ENCODE results near the gene MTX1.
"Not testable (repeated sequence)": the region's sequence is repeated elsewhere in the genome, so short reads cannot be mapped to it uniquely, and the experiment has no call there.

Gene MTX1

DNA sequence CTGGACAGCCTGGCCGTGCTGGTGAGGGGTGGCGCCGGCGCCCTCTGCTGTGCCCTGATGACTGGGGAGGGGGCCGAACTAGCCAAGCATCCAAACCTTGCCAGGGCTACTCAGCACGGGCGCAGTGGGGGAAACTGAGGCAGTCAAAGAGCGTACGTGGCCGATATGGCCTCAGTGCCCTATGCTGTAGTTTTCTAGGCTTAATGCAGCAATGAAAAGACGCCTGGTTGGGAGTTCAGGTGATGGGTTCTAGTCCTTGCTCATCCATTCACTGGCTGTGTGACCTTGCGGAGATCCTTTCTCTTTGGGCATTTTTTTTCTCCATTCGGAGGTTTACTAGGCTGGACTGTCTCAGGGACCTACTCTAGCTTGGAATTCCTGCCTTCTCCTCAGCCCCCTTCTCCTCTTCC, 822 bp downstream of the MTX1 start:
- no peak for DNase-seq

DNA sequence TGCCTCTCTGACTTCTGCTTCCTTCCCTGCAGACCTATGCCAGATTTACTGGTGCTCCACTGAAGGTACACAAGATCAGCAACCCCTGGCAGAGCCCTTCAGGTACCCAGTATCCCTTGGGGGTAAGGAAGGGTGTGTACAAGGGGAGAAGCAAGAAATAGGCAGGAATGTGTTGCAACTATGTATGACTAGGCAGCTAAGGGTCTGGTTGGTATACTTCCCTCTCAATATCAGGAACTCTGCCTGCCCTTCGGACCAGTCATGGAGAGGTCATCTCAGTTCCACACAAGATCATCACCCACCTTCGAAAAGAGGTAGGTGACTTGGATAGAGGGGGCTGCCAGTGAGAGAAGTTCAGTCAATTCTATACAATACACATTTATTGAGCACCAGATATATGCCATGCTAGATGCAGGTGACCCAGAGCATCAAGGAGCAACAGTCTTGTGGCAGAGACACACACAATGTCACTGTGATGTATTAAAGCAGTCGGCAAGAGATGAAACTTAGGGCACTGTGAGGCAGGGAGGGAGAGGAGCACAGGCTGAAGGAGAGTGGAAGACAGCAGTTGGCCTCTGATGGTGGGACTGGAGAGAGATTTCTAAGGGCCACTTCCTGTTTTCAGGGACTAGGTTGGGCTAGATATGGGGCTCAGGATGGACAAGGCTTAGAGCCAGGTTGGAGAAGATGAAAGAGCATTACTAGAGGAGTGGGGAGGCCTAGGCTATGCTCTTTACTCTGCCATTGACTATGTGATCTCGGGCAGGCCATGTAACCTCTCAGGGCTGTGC, 2.0 kb downstream of the MTX1 start:
- DNase-seq = no peak

DNA sequence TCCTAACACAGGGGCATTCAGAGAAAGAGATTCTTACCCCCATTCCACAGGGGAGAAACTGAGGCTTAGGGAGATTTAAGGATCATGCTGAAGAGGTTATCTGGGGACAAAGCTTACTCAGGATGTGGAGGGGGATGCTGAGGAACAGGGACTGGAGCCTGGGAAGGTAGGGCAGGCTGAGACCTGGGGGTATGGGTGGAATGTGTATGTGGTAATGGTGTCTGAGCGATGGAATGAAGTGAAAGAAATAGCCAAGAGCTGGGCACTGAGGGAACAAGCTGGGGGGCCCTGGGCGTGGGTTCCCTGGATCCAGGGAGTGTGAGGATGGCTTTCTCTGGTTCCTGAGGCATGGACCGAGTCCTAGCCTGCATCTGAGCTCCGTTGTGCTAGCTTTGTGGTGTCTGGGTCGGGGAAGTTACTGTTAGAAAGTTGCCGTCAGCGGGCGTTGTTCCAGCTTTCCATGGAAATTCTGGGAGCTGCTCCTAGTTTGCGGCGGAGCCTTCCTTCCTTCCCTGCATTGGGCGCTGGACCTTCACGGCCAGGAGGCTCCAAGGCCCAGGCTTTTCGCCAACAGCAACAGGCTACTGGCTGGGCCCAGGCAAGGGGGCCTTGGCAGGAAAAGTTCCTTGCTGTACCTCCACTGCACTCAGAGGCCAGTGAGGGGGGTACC, 3.0 kb downstream of the MTX1 start:
- DNase-seq = not testable (repeated sequence)

DNA sequence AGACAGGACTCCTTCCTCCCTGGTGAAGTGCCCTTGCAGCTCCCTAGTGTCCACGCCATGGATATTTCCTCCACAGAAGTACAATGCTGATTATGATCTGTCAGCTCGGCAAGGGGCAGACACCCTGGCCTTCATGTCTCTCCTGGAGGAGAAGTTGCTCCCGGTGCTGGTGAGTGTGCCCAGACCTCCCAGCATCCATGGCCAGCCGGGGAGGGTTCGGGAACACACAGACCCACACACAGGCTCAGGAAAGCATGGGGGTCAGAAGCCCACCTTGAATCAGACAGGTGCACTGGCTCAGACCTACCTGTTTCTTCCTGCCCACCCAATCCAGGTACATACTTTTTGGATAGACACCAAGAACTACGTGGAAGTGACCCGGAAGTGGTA, 3.6 kb downstream of the MTX1 start:
- not testable (repeated sequence) for DNase-seq

DNA sequence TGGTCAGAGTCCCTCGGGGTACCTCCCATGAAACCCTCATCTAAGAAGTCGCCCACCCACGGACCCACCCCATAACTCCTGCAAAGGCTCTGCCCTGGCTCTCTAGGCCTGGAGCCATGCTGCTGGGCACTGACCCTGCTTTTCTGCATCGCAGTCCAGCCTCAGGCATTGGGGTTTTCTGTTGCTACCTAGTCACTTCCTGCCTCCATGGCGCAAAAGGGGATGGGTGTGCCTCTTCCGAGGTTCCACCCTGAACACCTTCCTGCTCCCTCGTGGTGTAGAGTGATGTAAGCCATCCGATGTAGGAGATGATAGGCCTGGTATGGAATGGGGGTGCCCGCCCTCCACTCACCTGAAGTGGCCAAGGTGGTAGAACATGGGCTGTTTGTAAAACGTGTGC, 6.2 kb downstream of the MTX1 start:
- not testable (repeated sequence) for DNase-seq

DNA sequence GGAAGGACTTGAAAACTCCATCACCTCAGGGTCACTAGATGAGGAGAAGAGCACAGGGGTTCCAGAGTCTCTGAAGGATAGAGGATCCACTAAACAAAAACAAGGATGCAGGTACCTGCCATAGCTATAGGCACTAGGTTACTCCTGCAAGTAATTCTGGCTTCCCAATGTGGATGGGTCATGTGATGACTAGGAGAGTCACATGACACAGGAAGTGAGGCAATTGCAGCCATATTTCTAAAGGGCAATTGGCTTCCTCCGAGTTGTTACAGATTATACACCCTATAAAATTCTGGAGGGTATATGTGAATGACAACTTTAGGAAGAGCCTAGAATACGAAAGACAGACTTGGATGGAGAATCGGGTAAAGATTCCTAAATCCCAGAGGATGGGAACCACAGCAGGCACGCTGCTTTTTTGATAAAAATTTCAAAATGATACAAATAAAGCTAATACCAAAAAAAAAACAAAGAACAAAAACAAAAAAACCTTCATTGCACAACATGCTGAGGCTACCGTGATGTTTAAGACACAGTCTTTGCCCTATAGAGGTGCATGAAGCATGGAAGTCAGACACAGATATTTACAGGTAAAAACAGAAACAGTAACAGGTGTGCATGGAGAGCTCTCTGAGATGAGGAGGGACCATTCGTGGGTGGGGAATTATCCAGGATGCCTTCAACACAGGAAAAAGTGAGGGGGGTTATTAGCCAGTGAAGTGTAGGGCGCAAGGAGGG, 10.5 kb downstream of the MTX1 start:
- DNase-seq = peak; percentile 11 to 62

DNA sequence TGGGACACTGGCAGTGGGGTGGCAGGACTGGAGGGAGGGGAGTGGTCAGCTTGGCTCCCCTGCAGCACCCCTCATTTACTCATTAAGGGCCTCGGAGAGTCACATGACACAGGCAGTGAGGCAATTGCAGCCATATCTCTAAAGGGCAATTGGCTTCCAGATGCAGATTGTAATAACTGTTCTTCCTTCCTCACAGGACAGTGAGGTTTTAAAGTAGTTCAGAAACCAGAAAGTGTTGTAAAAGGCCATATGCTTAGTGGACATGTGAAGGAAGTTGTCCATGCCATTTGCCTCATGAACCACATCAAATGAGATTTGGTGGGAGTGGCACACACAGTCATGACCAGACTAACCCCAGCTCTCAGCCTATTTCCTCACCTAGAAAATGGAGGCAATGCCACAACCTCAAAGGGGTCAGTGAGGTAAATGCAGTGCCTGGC, 11.1 kb downstream of the MTX1 start:
- peak in 1 of 2 experiments; percentile 27 for DNase-seq

DNA sequence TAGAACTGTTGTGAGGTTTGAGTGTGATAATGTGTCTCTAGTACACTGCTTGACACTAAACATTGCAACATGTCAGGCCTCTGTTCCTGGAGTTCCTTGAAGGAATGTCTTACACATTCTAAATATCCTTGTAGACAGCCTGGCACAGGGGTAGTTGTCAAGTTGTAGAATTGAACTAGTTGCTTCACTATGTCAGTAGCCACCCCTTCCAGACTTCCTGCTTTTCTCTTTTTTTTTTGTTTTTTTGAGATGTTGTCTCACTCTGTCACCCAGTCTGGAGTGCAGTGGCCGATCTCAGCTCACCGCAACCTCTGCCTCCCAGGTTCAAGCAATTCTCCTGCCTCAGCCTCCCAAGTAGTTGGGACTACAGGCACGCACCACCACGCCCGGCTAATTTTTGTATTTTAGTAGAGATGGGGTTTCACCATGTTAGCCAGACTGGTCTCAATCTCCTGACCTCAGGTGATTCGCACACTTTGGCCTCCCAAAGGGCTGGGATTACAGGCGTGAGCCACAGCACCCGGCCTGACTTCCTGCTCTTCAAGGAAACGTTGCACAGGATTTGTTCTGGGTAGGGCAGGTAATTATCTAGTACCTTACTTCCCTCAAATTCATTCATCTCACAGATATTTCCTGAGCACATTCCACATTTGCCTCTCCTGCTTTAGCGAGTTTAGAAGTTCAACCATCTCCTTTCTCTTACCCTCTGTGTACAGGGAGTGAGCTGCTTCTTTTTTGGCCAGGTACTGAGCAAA, 11.9 kb downstream of the MTX1 start:
- not testable (repeated sequence) for DNase-seq

DNA sequence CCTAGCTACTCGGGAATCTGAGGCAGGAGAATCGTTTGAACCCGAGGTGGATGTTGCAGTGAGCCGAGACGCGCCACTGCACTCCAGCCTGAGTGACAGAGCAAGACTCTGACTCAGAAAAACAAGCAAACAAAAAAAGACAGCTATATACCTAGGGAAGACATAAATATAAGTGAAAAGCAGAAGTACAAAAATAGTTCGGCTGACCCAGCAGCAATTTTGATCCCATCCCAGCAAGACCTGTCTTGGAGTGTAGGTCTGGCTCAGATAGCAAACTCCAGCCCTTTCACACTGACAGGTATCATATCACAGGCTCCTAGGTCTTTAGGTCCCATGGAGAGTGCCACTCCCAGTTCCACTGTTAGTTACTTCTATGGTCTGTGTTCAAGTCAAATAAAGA, 14.6 kb downstream of the MTX1 start:
- no peak for DNase-seq

DNA sequence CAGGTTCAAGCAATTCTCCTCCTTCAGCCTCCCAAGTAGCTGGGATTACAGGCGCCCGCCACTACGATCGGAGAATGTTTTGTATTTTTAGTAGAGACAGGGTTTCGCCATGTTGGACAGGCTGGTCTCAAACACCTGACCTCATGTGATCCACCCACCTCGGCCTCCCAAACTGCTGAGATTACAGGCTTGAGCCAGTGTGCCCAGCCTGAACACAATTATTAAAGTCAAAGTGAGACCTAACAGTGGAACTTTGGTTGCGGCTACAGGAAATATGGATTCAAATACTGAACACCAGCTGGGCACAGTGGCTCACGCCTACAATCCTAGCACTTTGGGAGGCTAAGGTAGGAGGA, 16.9 kb downstream of the MTX1 start:
- DNase-seq = not testable (repeated sequence)

DNA sequence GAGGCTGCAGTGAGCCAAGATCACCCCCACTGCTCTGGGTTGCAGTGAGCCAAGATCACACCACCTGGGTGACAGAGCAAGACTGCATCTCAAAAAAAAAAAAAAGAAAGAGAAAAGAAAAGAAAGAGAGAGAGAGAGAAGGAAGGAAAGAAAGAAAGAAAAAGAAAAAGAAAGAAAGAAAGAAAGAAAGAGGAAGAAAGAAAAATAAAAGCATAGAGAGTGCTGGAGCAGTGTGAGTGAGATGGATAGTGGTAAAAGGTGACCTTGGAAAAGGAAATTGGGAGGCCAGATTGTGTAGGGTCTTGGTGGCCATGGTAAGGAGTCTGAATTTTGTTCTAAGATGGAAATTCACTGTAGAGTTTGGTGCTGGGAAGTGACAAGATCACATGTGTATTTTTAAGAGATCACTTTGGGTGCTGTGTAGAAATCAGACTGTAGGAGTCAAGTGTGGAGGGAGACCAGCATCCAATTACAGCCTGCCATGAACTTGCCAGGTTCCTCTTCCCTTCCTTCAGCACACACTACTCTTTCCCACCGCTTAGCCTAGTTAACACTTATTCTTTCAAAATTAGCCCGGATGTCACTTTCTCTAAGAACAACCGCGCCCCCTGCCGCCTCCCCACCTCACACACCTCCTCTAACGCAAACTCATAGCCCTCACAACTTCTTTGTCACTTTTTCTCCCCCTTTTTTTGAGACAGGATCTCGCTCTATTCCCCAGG, 17.9 kb downstream of the MTX1 start:
- DNase-seq = peak; percentile 67 to 81

DNA sequence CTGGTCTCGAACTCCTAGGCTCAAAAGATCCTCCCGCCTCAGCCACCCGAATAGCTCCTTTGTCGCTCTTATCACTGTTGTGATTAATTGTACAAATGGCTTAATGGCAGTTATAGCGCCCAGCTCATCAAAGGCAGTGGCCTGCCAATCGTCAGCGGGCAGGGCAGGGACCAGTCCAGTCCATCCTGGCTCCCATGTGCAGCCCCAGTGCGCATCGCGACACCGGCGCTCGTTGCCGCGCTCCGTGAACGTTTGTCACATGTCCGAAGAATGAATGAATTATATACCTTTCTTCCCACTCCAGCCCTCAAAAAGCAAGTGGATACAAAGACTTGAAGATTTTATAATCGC, 18.4 kb downstream of the MTX1 start:
- peak; percentile 35 to 69 for DNase-seq

DNA sequence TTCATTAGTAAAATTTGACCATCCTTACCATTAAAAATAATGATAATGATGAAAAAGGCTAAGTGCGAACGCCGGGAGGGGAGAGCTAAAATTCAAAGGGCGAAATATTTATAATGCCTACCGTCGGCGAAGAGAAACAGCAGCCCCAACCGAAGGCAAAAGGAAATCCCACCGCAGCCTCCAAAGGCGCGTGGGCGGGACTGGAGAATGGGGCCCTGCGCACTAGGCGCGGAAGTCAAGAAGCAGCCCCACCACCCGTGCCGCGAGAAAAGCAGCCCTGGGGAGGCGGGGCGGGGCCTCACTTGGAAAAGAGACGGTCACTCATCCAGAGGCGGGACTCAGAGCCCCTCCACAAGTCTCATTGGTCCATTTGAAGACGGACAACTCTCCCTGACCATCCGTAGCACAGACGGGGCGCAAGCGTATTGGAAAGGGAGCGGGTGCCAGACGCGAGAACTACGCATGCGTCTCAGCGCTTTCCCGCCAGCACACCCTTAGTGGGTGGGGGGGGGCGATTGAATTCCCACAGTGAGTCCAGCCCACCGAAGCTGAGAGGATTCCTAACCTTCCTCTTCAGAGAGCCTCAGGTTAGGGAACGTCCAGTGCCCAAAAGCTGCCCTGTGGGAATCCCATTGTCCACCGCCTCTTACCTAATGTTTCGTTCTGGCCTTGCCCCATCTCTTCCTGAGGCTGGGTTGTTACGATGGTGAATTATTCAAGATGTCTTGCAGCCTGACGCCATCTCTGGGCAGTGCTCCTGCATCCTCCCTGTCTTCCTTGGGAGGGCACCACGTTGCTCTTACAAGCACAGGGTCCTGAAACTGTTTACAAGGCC, 19.0 kb downstream of the MTX1 start:
- peak; percentile 99 for DNase-seq

DNA sequence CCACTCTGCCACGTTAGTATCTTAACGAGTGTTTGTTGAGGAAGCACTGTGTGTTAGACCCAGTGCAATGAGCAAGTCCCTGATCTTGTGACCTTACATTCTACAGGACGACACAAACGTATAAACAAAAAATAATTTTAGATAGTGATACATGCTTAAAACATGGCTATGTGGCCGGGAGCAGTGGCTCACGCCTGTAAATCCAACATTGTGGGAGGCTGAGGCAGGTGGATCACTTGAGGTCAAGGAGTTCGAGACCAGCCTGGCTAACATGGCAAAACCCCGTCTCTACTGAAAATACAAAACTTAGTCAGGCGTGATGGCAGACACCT, 19.6 kb downstream of the MTX1 start:
- DNase-seq = no peak

DNA sequence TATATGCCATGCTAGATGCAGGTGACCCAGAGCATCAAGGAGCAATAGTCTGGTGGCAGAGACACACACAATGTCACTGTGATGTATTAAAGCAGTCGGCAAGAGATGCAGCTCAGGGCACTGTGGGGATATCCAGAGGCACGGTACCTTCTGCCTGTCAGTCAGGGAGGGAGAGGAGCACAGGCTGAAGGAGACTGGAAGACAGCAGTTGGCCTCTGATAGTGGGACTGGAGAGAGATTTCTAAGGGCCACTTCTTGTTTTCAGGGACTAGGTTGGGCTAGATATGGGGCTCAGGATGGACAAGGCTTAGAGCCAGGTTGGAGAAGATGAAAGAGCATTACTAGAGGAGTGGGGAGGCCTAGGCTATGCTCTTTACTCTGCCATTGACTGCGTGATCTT, 22.8 kb downstream of the MTX1 start:
- DNase-seq = not testable (repeated sequence)

DNA sequence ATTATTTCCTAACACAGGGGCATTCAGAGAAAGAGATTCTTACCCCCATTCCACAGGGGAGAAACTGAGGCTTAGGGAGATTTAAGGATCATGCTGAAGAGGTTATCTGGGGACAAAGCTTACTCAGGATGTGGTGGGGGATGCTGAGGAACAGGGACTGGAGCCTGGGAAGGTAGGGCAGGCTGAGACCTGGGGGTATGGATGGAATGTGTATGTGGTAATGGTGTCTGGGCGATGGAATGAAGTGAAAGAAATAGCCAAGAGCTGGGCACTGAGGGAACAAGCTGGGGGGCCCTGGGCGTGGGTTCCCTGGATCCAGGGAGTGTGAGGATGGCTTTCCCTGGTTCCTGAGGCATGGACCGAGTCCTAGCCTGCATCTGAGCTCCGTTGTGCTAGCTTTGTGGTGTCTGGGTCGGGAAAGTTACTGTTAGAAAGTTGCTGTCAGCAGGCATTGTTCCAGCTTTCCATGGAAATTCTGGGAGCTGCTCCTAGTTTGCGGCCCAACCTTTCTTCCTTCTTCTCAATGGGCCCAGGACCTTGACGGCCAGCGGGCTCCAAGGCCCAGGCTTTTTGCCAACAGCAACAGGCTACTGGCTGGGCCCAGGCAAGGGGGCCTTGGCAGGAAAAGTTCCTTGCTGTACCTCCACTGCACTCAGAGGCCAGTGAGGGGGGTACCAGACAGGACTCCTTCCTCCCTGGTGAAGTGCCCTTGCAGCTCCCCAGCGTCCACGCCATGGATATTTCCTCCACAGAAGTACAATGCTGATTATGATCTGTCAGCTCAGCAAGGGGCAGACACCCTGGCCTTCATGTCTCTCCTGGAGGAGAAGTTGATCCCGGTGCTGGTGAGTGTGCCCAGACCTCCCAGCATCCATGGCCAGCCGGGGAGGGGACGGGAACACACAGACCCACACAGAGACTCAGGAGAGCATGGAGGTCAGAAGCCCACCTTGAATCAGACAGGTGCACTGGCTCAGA, 23.8 kb downstream of the MTX1 start:
- DNase-seq = not testable (repeated sequence)

DNA sequence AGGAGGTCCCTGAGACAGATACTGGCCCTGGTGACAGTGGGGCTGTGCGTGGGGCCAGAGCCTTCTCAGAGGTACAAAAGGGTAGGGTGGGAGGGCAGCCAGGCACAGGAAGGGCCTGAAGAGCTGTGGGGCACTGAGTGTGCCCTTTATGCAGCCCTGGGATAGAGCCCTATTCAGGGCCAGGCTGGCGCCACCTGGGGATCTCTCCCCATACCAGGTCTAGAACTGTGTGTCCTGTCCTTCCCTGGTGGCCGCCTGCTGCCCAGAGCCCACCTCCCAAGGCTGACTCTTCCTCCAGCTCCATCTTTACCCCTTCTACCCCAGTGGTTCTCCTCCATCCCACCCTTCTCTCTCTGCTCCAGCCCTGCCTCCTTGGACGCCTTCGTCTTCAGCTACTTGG, 25.0 kb downstream of the MTX1 start:
- DNase-seq = not testable (repeated sequence)

DNA sequence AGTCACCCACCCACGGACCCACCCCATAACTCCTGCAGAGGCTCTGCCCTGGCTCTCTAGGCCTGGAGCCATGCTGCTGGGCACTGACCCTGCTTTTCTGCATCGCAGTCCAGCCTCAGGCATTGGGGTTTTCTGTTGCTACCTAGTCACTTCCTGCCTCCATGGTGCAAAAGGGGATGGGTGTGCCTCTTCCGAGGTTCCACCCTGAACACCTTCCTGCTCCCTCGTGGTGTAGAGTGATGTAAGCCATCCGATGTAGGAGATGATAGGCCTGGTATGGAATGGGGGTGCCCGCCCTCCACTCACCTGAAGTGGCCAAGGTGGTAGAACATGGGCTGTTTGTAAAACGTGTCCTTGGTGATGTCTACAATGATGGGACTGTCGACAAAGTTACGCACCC, 26.9 kb downstream of the MTX1 start:
- not testable (repeated sequence) for DNase-seq

DNA sequence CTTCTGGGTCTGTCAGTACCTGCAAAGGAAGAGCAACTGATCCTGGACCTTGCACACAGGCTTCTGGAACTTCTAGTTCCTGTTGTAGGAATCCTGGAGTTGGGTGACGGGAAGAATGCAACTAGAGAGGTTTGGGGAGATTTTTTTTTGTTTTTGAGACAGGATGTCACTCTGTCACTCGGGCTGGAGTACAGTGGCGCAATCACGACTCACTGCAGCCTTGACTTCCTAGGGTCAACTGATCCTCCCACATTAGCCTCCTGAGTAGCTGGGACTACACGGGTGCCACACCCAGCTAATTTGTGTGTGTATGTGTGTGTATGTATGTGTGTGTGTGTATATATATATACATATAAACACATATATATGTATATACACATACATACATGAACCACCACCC, 28.0 kb downstream of the MTX1 start:
- no peak for DNase-seq

DNA sequence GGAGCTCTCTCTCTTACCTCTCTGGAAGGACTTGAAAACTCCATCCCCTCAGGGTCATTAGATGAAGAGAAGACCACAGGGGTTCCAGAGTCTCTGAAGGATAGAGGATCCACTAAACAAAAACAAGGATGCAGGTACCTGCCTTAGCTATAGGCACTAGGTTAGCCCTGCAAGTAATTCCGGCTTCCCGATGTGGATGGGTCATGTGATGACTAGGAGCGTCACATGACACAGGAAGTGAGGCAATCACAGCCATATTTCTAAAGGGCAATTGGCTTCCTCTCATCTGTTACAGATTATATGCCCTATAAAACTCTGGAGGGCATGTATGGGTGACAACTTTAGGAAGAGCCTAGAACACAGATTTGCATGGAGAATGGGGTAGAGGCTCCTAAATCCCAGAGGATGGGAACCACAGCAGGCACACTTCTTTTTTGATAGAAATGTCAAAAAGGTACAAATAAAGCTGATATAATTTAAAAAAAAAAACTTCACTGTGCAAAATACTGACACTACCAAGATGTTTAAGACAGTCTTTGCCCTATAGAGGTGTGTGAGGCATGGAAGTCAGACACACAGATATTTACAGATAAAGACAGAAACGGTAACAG, 32.7 kb downstream of the MTX1 start:
- DNase-seq = peak; percentile 65 to 80

Measured in NCI-H524 (cell line).